GM19193 (cell line): Measurements from ENCODE around the gene TBX18.

Experiments used
- POLR2A ChIP-seq: IDR thresholded peaks from 4 replicates; pipeline ENCODE4 v1.6.1; 2011; ENCODE audit not compliant: insufficient read depth, insufficient read length; ENCODE audit errors: extremely low read depth

TBX18 gene

DNA sequence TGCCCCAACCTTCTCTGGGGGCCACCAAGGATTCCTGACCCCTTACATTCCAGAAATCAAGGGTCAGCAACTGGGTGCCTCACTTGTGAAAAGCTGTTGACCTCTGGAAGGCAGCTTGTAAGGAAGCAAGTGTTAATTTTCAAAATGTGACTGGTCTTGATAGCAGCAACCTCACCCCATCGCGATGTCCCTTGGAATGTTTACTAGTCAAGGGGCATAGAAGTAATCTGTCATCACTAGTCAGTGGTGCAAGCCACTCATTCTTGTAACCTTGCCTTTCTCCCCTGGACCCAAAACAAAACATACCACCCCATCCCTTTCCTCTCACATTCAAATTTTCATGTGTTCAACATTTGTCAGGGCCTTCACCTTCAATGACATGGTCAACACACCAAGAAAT is 30.5 kb downstream of the TBX18 start:
- no peak for TF ChIP-seq POLR2A

GRCh38 chr6:84731901-84732300 is 32.5 kb downstream of the TBX18 start:
- TF ChIP-seq POLR2A, result no peak

GRCh38 chr6:84731401-84731800 is 33.0 kb downstream of the TBX18 start:
- no peak for TF ChIP-seq POLR2A

GRCh38 chr6:84728602-84729001 is 35.8 kb downstream of the TBX18 start:
- TF ChIP-seq POLR2A, result no peak

GRCh38 chr6:84719152-84719551 is 45.2 kb downstream of the TBX18 start:
- TF ChIP-seq POLR2A, result no peak

DNA sequence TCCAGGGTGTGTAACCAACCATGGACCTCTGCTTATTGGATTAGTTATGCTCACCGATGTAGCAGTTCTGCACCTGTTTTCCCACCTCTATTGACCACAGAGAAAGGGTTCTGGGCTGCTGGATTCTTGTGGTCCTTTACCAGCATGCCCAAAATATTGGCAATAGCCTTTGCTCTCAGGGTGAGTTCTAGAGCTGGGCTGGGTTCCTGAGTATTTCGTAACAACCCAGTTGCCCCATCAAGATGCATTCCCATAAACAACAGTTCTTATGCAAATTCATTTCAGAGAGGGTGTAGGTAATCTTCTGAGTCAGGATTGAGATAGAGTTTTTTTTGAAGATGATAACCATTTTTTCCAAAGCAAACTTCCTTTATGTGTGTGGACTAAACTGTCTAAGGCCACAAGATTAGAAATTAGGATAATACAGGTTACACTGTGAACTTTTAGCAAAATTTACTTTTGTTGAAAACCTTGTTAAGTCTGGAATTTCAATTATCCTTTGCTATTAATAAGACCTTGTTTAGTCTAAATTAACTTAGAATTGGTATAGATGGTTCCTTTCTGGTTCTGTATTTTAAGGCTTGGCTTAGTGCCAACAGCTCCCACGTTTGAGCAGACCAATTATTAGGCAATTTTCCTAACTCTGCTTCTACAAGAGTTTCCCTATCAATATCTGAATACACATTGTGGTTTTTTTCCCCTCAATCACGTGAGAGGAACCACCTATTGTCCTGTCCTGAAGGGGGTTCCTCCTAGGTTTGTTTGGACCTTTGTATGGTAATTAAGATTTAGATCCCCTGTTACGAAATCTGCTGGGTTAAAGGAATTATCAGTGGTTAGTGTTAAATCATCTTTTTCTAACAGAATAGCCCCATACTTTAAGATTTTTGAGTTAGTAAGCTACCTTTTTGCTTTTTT is 46.1 kb downstream of the TBX18 start:
- TF ChIP-seq POLR2A, result no peak

- no peak for TF ChIP-seq POLR2A
These were observed 55.3 kb downstream of the TBX18 start for GRCh38 chr6:84709121-84709520.

GRCh38 chr6:84707171-84707570 is 57.2 kb downstream of the TBX18 start:
- TF ChIP-seq POLR2A, result no peak

DNA sequence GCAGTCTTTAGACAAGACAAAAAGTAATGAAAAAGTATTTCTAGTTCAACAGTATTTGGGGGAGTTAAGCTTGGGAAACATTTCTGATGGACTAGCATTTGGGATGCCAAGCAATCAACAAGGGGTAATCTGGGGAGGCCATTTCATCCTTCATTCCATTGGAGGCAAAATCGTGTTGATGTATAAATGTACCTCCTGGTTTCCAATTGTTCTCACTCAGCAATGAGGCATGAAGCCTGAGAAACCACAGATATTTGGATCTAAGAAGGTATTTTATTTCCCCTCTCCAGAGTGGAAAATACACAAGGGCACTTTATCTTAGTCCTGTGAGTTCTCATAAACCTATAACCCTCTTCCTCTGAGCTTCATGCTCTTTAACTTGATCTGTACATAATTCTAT is 68.2 kb downstream of the TBX18 start:
- TF ChIP-seq POLR2A, result no peak

DNA sequence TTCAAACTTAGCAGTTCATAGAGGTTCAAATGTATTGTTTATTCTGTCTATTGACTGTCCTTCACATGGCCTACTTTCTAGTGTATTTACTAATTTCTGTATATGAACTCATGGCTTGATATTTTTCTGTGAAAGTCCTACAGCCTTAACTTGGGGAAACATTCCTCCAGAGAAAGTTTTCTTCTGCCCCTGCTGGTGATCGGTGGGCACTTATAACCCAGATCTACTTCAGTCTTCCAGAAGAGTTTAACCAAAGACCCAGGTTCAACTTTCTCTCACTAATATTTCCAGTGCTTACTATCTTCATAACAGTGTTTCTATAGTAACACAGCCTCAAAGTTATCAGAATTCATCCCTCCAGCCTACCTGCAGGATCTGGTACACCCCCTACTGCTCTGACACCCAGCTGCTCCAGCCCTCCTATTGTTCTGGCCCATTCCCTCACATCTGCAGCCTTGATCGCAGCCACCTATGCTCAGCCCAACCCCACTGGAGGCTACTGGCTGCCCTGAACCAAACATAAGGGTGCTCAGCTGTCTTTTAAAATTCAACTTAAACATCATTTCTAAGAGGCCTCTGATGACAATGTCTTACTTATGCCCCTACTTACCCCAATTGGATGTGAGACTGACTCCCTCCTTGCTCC is 72.3 kb downstream of the TBX18 start:
- no peak for TF ChIP-seq POLR2A

DNA sequence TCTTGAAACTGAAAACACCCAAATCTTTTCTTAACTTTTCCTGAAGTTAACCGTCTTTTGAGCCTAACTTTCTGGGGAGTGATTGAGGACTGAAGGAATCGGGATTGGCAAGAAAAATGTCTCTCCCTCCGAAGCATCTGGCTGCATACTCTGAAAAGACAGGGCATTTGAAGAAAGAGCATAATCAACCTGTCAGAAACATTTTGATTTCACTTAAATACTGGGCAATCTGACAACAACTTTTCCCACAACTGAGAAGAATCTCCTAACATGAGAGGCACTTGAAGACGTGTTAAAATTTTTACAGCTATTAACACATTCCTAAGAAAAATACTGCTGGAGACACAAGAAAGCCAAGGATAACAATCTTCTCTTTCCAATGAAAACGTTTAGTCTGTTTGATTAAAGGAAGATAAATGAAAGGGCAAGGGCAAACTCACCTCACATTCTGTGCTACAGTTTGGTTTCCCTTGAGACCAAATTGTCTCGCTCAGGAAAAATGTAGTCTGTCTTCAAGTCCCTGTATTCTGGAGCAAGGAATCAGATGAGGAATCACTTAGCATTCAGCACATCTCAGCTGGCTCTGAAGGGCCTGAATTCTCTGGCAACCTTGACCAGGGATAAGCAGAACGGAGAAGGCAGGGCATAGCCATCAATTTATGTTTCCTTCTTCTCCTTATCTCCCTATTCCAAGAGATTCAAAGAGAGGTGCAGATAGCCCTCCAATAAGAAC is 76.1 kb downstream of the TBX18 start:
- no peak for TF ChIP-seq POLR2A

DNA sequence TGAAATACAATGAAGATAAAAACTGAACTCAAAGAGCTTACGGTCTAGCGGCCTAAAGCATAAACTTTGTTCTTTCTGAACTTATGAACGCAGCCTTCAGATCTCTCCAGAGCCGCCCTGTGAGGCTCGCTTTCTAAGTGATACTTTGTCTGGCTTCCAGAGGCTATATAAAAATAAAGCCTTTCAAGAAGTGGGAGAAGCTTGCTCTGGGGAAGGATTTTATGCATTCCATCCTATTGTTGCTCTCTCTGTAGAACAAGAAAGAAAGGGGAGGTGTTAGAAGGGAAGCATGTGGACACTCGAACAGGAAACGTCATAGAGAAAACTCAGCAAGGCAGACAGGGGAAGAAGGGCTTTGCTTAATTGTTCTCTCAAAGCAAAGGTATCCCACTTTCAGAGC is 77.0 kb downstream of the TBX18 start:
- no peak for TF ChIP-seq POLR2A

DNA sequence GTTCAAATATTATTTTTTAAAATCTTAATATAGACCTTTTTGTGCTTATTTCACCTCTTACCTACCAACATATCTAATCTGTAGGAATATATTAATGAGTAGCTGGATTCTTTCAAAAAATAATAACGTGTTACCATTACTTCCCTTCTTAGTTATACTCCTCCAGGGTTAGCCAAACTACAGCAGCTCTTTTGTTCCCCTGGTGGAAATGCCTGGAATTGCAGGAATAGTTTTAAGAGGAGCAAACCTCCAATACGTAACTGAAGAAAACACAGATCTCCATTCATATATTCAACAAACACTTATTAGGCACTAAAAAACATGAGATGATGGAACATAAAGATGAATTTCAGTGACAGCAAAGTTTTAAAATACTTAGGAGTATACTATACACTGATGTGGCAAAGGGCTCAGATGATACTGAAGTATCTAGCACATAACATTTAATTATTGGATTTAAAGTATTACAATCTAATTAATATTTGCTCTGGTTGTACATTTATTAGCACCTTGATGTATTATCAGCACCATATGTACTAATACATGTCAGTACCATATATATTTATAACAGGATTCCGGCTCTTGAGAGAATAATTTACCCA is 78.3 kb downstream of the TBX18 start:
- TF ChIP-seq POLR2A, result no peak

- TF ChIP-seq POLR2A, result no peak
These were observed 82.6 kb downstream of the TBX18 start for GRCh38 chr6:84681693-84682326.

DNA sequence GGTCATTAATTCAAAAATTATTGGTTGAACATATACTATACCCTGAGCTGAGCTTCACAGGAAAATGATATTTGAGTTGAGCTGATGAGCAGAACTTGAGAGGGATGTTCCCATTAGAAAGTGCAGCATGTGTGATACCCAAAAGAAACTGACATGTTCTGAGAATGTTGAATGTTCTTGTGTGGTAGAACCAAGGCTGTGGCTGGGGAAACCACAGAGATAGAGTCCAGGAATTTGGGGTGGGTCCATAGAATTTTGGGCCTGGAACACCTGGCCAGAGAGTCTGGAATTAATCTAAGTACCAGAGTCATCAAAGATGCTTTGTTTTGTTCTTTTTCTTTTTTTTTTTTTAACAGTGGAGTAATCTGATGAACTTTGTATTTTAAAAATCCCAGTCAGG is 88.7 kb downstream of the TBX18 start:
- no peak for TF ChIP-seq POLR2A
